Renal cortical epithelial cell (primary cell): ENCODE data around the gene GRM6. TPM values are rescaled to one million over a fixed set of nuclear protein-coding genes. Genes with fewer than 3 reads are reported as not detected.

Experiments used
- DNase-seq: peaks from one replicate; pipeline ENCODE4 v3.0.0-alpha.2; 2011; ENCODE audit warnings: low read depth
- total RNA-seq: library from RNA; depleted of rRNA; stranded (reverse); fragments of >200 nt; gene quantifications from 2 replicates; pipeline ENCODE4 v1.2.3, GENCODE V29; 2014

Gene GRM6
- total RNA-seq, 1 donor from 2014 or later = not detected

GRCh38 chr5:178984145-178985072, 10.7 kb downstream of the GRM6 start:
- no peak for DNase-seq

- no peak for DNase-seq
Measured at GRCh38 chr5:178983728-178984127, 11.4 kb downstream of the GRM6 start.

- no peak for DNase-seq
Measured at GRCh38 chr5:178982941-178983340, 12.2 kb downstream of the GRM6 start.

GRCh38 chr5:178981381-178981780, 13.7 kb downstream of the GRM6 start:
- no peak for DNase-seq

GRCh38 chr5:178965465-178966055, 29.6 kb downstream of the GRM6 start:
- no peak for DNase-seq

- no peak for DNase-seq
Measured at GRCh38 chr5:178941361-178941760, 53.8 kb downstream of the GRM6 start.

GRCh38 chr5:178940569-178941360, 54.4 kb downstream of the GRM6 start, which contains the start of gene ZNF454:
ZNF454 (plus strand) TSS chr5:178941198; CDS start chr5:178942792, 1,594 bp downstream.
- peak; percentile 86 for DNase-seq

GRCh38 chr5:178931846-178932760, 63.0 kb downstream of the GRM6 start:
- DNase-seq = no peak

Other genes starting within 250 kb of the GRM6 start
- gene ZNF354B, start 135.4 kb downstream of the GRM6 start, total RNA-seq = 6.4 and 8.9 TPM in 2 replicates
- 1.2 and 6.4 TPM in 2 replicates for gene ZFP2, start 99.4 kb downstream of the GRM6 start, total RNA-seq
- gene ZNF454, start 54.1 kb downstream of the GRM6 start, total RNA-seq = 0.69 and 4.4 TPM in 2 replicates
- gene ZNF879, start 28.5 kb upstream of the GRM6 start, total RNA-seq = 2.8 and 4.8 TPM in 2 replicates
- 3.8 and 7.1 TPM in 2 replicates for gene ZNF354C, start 65.1 kb upstream of the GRM6 start, total RNA-seq